MM.1S (cell line): ENCODE results near the gene BMS1.
"Not testable (repeated sequence)": the region's sequence is repeated elsewhere in the genome, so short reads cannot be mapped to it uniquely, and the experiment has no call there.

Source experiments
- DNase-seq: peaks from one replicate; pipeline ENCODE4 v3.0.0-alpha.2; 2015
- H2AFZ ChIP-seq: fragments of 300-600 bp; sonication (generic); 2 replicates; pipeline ENCODE4 v1.6.0; 2016; ENCODE audit warnings: antibody characterized with exemption, low read length
- H3F3A ChIP-seq: fragments of 300-600 bp; sonication (generic); 2 replicates; pipeline ENCODE4 v1.6.1; 2016; ENCODE audit warnings: mild to moderate bottlenecking, antibody characterized with exemption, low read length, moderate library complexity, mixed read lengths; ENCODE audit not compliant: insufficient read depth
- H3K27ac ChIP-seq: fragments of 300-600 bp; sonication (generic); 2 replicates; pipeline ENCODE4 v1.5.1; 2016; ENCODE audit warnings: mild to moderate bottlenecking, low read length
- H3K27me3 ChIP-seq: fragments of 300-600 bp; sonication (generic); replicated peaks from 2 replicates; pipeline ENCODE4 v1.6.0; 2016; ENCODE audit warnings: low read length; ENCODE audit not compliant: insufficient read depth
- H3K36me3 ChIP-seq: fragments of 300-600 bp; sonication (generic); replicated peaks from 2 replicates; pipeline ENCODE4 v1.6.1; 2016; ENCODE audit warnings: mild to moderate bottlenecking, low read length, mixed read lengths; ENCODE audit not compliant: insufficient read depth
- H3K4me1 ChIP-seq: fragments of 300-600 bp; sonication (generic); 2 replicates; pipeline ENCODE4 v1.6.1; 2016; ENCODE audit warnings: low read length, mixed read lengths
- H3K4me2 ChIP-seq: fragments of 300-600 bp; sonication (generic); 2 replicates; pipeline ENCODE4 v1.6.0; 2016; ENCODE audit warnings: low read depth, low read length
- H3K4me3 ChIP-seq: fragments of 300-600 bp; sonication (generic); 2 replicates; pipeline ENCODE4 v1.5.1; 2016; ENCODE audit warnings: low read length, mixed read lengths
- H3K79me2 ChIP-seq: fragments of 300-600 bp; sonication (generic); 2 replicates; pipeline ENCODE4 v1.6.1; 2016; ENCODE audit warnings: mixed run types, low read length, mixed read lengths
- H3K9ac ChIP-seq: fragments of 300-600 bp; sonication (generic); 2 replicates; pipeline ENCODE4 v1.6.1; 2016; ENCODE audit warnings: low read length, mixed read lengths
- H3K9me2 ChIP-seq: fragments of 300-600 bp; sonication (generic); replicated peaks from 2 replicates; pipeline ENCODE4 v1.6.1; 2016; ENCODE audit warnings: mild to moderate bottlenecking, low read length, mixed read lengths; ENCODE audit not compliant: insufficient read depth
- H3K9me3 ChIP-seq: fragments of 300-600 bp; sonication (generic); replicated peaks from 2 replicates; pipeline ENCODE4 v1.6.1; 2016; ENCODE audit warnings: mild to moderate bottlenecking, low read length, mixed read lengths; ENCODE audit not compliant: insufficient read depth
- H4K20me1 ChIP-seq: fragments of 300-600 bp; sonication (generic); 2 replicates; pipeline ENCODE4 v1.6.1; 2016; ENCODE audit warnings: mild to moderate bottlenecking, low read length, moderate library complexity, mixed read lengths; ENCODE audit not compliant: insufficient read depth
- CTCF ChIP-seq: fragments of 300-600 bp; sonication (generic); IDR thresholded peaks from 2 replicates; pipeline ENCODE4 v1.5.1; 2016; ENCODE audit warnings: antibody characterized with exemption, low read length, mixed read lengths
- EZH2 ChIP-seq: fragments of 300-600 bp; sonication (generic); optimal IDR thresholded peaks from 2 replicates; pipeline ENCODE3; 2017; ENCODE audit warnings: low read depth, mild to moderate bottlenecking, antibody characterized with exemption, low read length, mixed read lengths
- EZH2phosphoT487 ChIP-seq: fragments of 300-600 bp; sonication (generic); IDR thresholded peaks from 2 replicates; pipeline ENCODE4 v1.6.1; 2018; ENCODE audit warnings: antibody characterized with exemption, low read length

BMS1 gene

GRCh38 chr10:42782446-42783180 is at the start of gene BMS1:
TSS of gene BMS1 (plus strand) at chr10:42782795. CDS start at chr10:42784395, 1,600 bp downstream.
- Histone ChIP-seq H3K4me3 (peak within 1 kb of the TSS; percentile 83), H3K36me3 (peaks cover 2% of the 10 kb centered on the region; the same call in 1 of the 2 replicates), H3K9me3 (no peaks in the 10 kb centered on the region), H4K20me1 (no peaks in the 10 kb centered on the region), H3K4me2 (peak within 1 kb of the TSS; percentile 85), H3K27me3 (no peaks in the 10 kb centered on the region), H3F3A (no peaks in the 10 kb centered on the region), H2AFZ (peak within 1 kb of the TSS; percentile 98), H3K27ac (peak within 1 kb of the TSS; percentile 78; the same call in 1 of the 2 replicates), H3K9me2 (no peaks in the 10 kb centered on the region), H3K79me2 (peaks cover 34% of the 10 kb centered on the region), H3K9ac (peak within 1 kb of the TSS; percentile 87), H3K4me1 (no peaks in the 10 kb centered on the region; the same call in 1 of the 2 replicates)
- TF ChIP-seq EZH2phosphoT487 (no peak), CTCF (no peak), EZH2 (no peak)
- peak; percentile 93 for DNase-seq

DNA sequence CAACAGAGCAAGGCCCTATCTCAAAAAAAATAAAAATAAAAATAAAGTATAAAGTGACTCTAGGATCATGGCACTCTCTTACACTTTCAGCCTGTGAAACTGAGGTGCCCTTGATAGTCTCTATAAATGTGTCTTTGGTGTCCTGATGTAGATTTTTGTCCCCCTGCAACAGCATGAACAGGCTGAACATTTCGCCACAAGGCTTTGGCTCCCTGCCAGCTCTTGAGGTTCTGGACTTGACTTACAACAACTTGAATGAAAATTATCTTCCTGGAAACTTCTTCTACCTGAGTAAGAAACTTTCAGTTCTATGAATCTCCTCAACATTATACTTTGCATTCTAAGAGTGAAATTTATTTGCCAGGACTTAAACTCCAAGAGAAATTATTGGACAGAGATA is 48.1 kb upstream of the BMS1 start:
- no peak for DNase-seq

DNA sequence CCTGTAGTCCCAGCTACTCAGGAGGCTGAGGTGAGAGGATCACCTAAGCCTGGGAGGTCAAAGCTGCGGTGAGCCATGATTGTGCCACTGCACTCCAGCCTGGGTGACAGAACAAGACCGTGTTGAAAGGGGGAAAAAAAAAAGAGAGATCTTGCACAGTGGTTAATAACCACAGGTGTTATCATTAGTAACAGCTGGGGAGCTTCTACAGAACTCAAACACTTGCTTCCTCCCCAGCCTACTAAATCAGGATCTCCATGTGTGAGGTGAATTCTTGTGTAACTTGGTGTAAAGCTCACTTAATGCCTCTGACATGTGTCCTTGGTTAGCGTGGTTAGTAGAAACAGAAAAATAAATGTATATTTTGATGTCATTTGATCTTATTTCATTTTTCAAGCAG is 43.9 kb upstream of the BMS1 start:
- Histone ChIP-seq H4K20me1 (no peaks in the 10 kb centered on the region), H3K27ac (no peak overlapping the region), H3K4me1 (no peaks in the 10 kb centered on the region), H3F3A (no peaks in the 10 kb centered on the region), H2AFZ (no peak overlapping the region), H3K9ac (no peak overlapping the region), H3K36me3 (no peaks in the 10 kb centered on the region), H3K9me2 (no peaks in the 10 kb centered on the region), H3K9me3 (no peaks in the 10 kb centered on the region), H3K27me3 (no peaks in the 10 kb centered on the region), H3K4me3 (no peak overlapping the region), H3K4me2 (no peak overlapping the region), H3K79me2 (no peaks in the 10 kb centered on the region)
- no peak for TF ChIP-seq EZH2phosphoT487
- no peak for TF ChIP-seq EZH2
- TF ChIP-seq CTCF: no peak
- DNase-seq: no peak

More for the DNA sequence above, 48.1 kb upstream of the BMS1 start:
- H3K27me3 ChIP-seq: no peaks in the 10 kb centered on the region
- H3K36me3 ChIP-seq: no peaks in the 10 kb centered on the region
- H3K4me3 ChIP-seq: no peak overlapping the region
- no peak overlapping the region for H3K4me2 ChIP-seq
- H4K20me1 ChIP-seq: no peaks in the 10 kb centered on the region
- H3K9ac ChIP-seq: no peak overlapping the region
- TF ChIP-seq EZH2 (no peak), CTCF (no peak), EZH2phosphoT487 (no peak)
- H2AFZ ChIP-seq: no peak overlapping the region
- no peaks in the 10 kb centered on the region for H3K79me2 ChIP-seq
- no peaks in the 10 kb centered on the region for H3K9me3 ChIP-seq
- no peak overlapping the region for H3K27ac ChIP-seq
- no peaks in the 10 kb centered on the region for H3F3A ChIP-seq
- no peaks in the 10 kb centered on the region for H3K9me2 ChIP-seq
- no peaks in the 10 kb centered on the region for H3K4me1 ChIP-seq

GRCh38 chr10:42741536-42741935 is 41.1 kb upstream of the BMS1 start:
- not testable (repeated sequence) for H3K79me2 ChIP-seq, H3K4me2 ChIP-seq, H3K27me3 ChIP-seq, H3K9me3 ChIP-seq, H4K20me1 ChIP-seq, H3F3A ChIP-seq, H3K9ac ChIP-seq, H3K4me1 ChIP-seq, H3K4me3 ChIP-seq, H2AFZ ChIP-seq, H3K36me3 ChIP-seq, DNase-seq, H3K9me2 ChIP-seq, H3K27ac ChIP-seq
